Mesenchymal stem cell (in vitro differentiated cells and primary cell): ENCODE measurements around the gene HDAC11.
A peak's percentile ranks its signal among the peaks of the same experiment; 100 is the strongest.

Source experiments
- DNase-seq: peaks from one replicate; pipeline ENCODE4 v3.0.0-alpha.2; 2013
- H2AFZ ChIP-seq: one replicate; pipeline ENCODE4 v1.6.1; 2013; ENCODE audit warnings: low read depth, mild to moderate bottlenecking, control low read depth, inconsistent platforms, low read length, moderate library complexity
- H2AK5ac ChIP-seq: 2 replicates; pipeline ENCODE4 v1.6.1; 2013; ENCODE audit warnings: low read length, moderate library complexity, mild to moderate bottlenecking, inconsistent platforms; ENCODE audit not compliant: severe bottlenecking
- H2BK120ac ChIP-seq: one replicate; pipeline ENCODE4 v1.6.1; 2013; ENCODE audit warnings: low read depth, mild to moderate bottlenecking, inconsistent platforms, low read length, moderate library complexity
- H2BK12ac ChIP-seq, 2 experiments: one replicate each; pipeline ENCODE4 v1.6.1; 2013; ENCODE audit warnings: inconsistent platforms in 2 of 2, low read length in 2 of 2, mild to moderate bottlenecking in 2 of 2, moderate library complexity in 2 of 2, control low read depth in 1 of 2
- H2BK15ac ChIP-seq: one replicate; pipeline ENCODE4 v1.6.1; 2013; ENCODE audit warnings: mild to moderate bottlenecking, low read depth, inconsistent platforms; ENCODE audit not compliant: poor library complexity, severe bottlenecking
- H2BK5ac ChIP-seq: 2 replicates; pipeline ENCODE4 v1.6.1; 2013; ENCODE audit warnings: low read depth, mild to moderate bottlenecking, low read length, control low read depth, inconsistent platforms; ENCODE audit not compliant: poor library complexity, severe bottlenecking
- H3K14ac ChIP-seq, 2 experiments: one replicate each; pipeline ENCODE4 v1.6.1; 2013; ENCODE audit warnings: inconsistent platforms in 2 of 2, low read length in 2 of 2, control low read depth in 1 of 2, mild to moderate bottlenecking in 1 of 2, moderate library complexity in 1 of 2
- H3K18ac ChIP-seq, 2 experiments: one replicate each; pipeline ENCODE4 v1.6.1; 2013; ENCODE audit warnings: inconsistent platforms in 2 of 2, low read length in 2 of 2, control low read depth in 1 of 2, low read depth in 1 of 2, mild to moderate bottlenecking in 1 of 2
- H3K23ac ChIP-seq, 2 experiments: one replicate each; pipeline ENCODE4 v1.6.1; 2013; ENCODE audit warnings: inconsistent platforms in 2 of 2, low read length in 2 of 2, mild to moderate bottlenecking in 2 of 2, moderate library complexity in 2 of 2, control low read depth in 1 of 2
- H3K27ac ChIP-seq: 2 replicates; pipeline ENCODE4 v1.5.1; 2013; ENCODE audit warnings: mild to moderate bottlenecking, moderate library complexity, low read length, control low read depth, inconsistent platforms; ENCODE audit not compliant: poor library complexity, severe bottlenecking
- H3K27me3 ChIP-seq, 2 experiments: 2 replicates each; pipeline versions ENCODE4 v1.6.1 to v1.7.0; 2013; ENCODE audit warnings: low read length in 2 of 2, mild to moderate bottlenecking in 2 of 2, moderate library complexity in 2 of 2, control low read depth in 1 of 2, inconsistent platforms in 1 of 2; ENCODE audit not compliant: control insufficient read depth in 1 of 2, insufficient read depth in 1 of 2
- H3K36me3 ChIP-seq, 2 experiments: 2 replicates each; pipeline versions ENCODE4 v1.6.1 to v1.7.0; 2013; ENCODE audit warnings: low read length in 2 of 2, control low read depth in 1 of 2, inconsistent platforms in 1 of 2, low read depth in 1 of 2, mild to moderate bottlenecking in 1 of 2; ENCODE audit not compliant: insufficient read depth in 2 of 2, control insufficient read depth in 1 of 2
- H3K4ac ChIP-seq, 2 experiments: one replicate each; pipeline ENCODE4 v1.6.1; 2013; ENCODE audit warnings: inconsistent platforms in 2 of 2, low read length in 2 of 2, mild to moderate bottlenecking in 2 of 2, moderate library complexity in 2 of 2, control low read depth in 1 of 2, low read depth in 1 of 2
- H3K4me1 ChIP-seq: 2 replicates; pipeline ENCODE4 v1.6.1; 2013; ENCODE audit warnings: low read depth, low read length, control low read depth; ENCODE audit not compliant: control insufficient read depth, insufficient read depth
- H3K4me2 ChIP-seq: 2 replicates; pipeline ENCODE4 v1.6.1; 2013; ENCODE audit warnings: low read length, mild to moderate bottlenecking, inconsistent platforms; ENCODE audit not compliant: poor library complexity, severe bottlenecking
- H3K4me3 ChIP-seq, 2 experiments: 2 replicates each; pipeline versions ENCODE4 v1.5.1 to v1.7.0; 2013; ENCODE audit warnings: low read length in 2 of 2, mild to moderate bottlenecking in 2 of 2, control low read depth in 1 of 2, low read depth in 1 of 2; ENCODE audit not compliant: insufficient read depth in 1 of 2
- H3K79me1 ChIP-seq: replicated peaks from 2 replicates; pipeline ENCODE4 v1.6.1; 2013; ENCODE audit warnings: mild to moderate bottlenecking, control low read depth, low read length, inconsistent platforms; ENCODE audit not compliant: poor library complexity, severe bottlenecking
- H3K9ac ChIP-seq: 2 replicates; pipeline ENCODE4 v1.7.0; 2013; ENCODE audit warnings: mild to moderate bottlenecking, low read length, moderate library complexity
- H3K9me3 ChIP-seq: 2 replicates; pipeline ENCODE4 v1.7.0; 2013; ENCODE audit warnings: mild to moderate bottlenecking, low read length; ENCODE audit not compliant: control insufficient read depth
- H4K8ac ChIP-seq: one replicate; pipeline ENCODE4 v1.6.1; 2013; ENCODE audit warnings: inconsistent platforms, mild to moderate bottlenecking, low read length, moderate library complexity
- H4K91ac ChIP-seq: one replicate; pipeline ENCODE4 v1.6.1; 2013; ENCODE audit warnings: mild to moderate bottlenecking, low read length, inconsistent platforms
- WGBS: methylation state at CpG from one replicate; pipeline ENCODE4 v1.1.7; 2013; ENCODE audit warnings: mixed read lengths; 5-methylcytosine and 5-hydroxymethylcytosine counted together

HDAC11 gene

GRCh38 chr3:13522236-13522635 is 42.1 kb downstream of the HDAC11 start:
- WGBS: 95% methylated on average over 5 of the region's 5 CpGs
- Histone ChIP-seq H3K4me1 (peaks cover 10% of the 10 kb centered on the region), H3K27ac (no peak overlapping the region), H2BK12ac (no peak overlapping the region), H3K9ac (no peak overlapping the region), H2AFZ (no peak overlapping the region), H3K14ac (no peak overlapping the region), H2BK120ac (no peak overlapping the region), H3K4ac (no peak overlapping the region), H3K23ac (no peak overlapping the region), H3K36me3 (peaks cover 0 to 6% of the 10 kb centered on the region in 2 experiments), H2BK15ac (no peak overlapping the region), H2BK5ac (no peak overlapping the region), H3K4me2 (no peak overlapping the region), H4K91ac (no peak overlapping the region), H2AK5ac (no peak overlapping the region), H4K8ac (no peak overlapping the region), H3K4me3 (no peak overlapping the region), H3K18ac (no peak overlapping the region), H3K27me3 (peaks cover 0 to 9% of the 10 kb centered on the region in 2 experiments), H3K79me1 (no peaks in the 10 kb centered on the region), H3K9me3 (no peaks in the 10 kb centered on the region)
- no peak for DNase-seq

GRCh38 chr3:13524979-13525669 is 45.0 kb downstream of the HDAC11 start:
- Histone ChIP-seq H3K36me3 (peaks cover 0 to 6% of the 10 kb centered on the region in 2 experiments), H3K18ac (no peak overlapping the region), H2BK15ac (no peak overlapping the region), H3K27me3 (peaks cover 0 to 9% of the 10 kb centered on the region in 2 experiments), H2AFZ (no peak overlapping the region), H4K8ac (no peak overlapping the region), H3K27ac (no peak overlapping the region), H3K4ac (no peak overlapping the region), H3K4me3 (no peak overlapping the region), H2BK12ac (no peak overlapping the region), H4K91ac (no peak overlapping the region), H3K9ac (peak overlapping the region; percentile 90), H2AK5ac (no peak overlapping the region), H2BK5ac (no peak overlapping the region), H3K9me3 (no peaks in the 10 kb centered on the region), H3K79me1 (no peaks in the 10 kb centered on the region), H3K4me1 (peaks cover 10% of the 10 kb centered on the region), H3K14ac (no peak overlapping the region), H3K23ac (no peak overlapping the region), H2BK120ac (no peak overlapping the region), H3K4me2 (no peak overlapping the region)
- no peak for DNase-seq
- 92% methylated on average over 10 of the region's 10 CpGs for WGBS

GRCh38 chr3:13525827-13526625 is 45.9 kb downstream of the HDAC11 start:
- Histone ChIP-seq H4K91ac (peak overlapping the region; percentile 81), H2BK15ac (no peak overlapping the region), H3K4me2 (no peak overlapping the region), H3K18ac (peak overlapping the region in 1 of 2 experiments; percentile 76), H3K79me1 (no peaks in the 10 kb centered on the region), H2BK120ac (no peak overlapping the region), H3K4me1 (peaks cover 10% of the 10 kb centered on the region), H3K9me3 (no peaks in the 10 kb centered on the region), H3K14ac (peak overlapping the region in 1 of 2 experiments; percentile 9), H3K36me3 (no peaks in the 10 kb centered on the region), H4K8ac (peak overlapping the region; percentile 79), H3K9ac (peak overlapping the region; percentile 90), H2AK5ac (no peak overlapping the region), H2BK12ac (peak overlapping the region in 1 of 2 experiments; percentile 8), H3K27ac (no peak overlapping the region), H3K23ac (no peak overlapping the region), H2BK5ac (no peak overlapping the region), H2AFZ (no peak overlapping the region), H3K27me3 (peaks cover 0 to 5% of the 10 kb centered on the region in 2 experiments), H3K4ac (peak overlapping the region in 1 of 2 experiments; percentile 1), H3K4me3 (no peak overlapping the region)
- WGBS: 74% methylated on average over 20 of the region's 20 CpGs
- DNase-seq: no peak

- Histone ChIP-seq H2BK15ac (no peak overlapping the region), H3K4me3 (no peak overlapping the region), H2BK5ac (no peak overlapping the region), H2AFZ (no peak overlapping the region), H2BK12ac (no peak overlapping the region), H3K27me3 (peaks cover 0 to 5% of the 10 kb centered on the region in 2 experiments), H3K4me1 (peaks cover 10% of the 10 kb centered on the region), H3K79me1 (no peaks in the 10 kb centered on the region), H4K8ac (no peak overlapping the region), H3K14ac (no peak overlapping the region), H2AK5ac (peak overlapping the region; percentile 6), H3K36me3 (no peaks in the 10 kb centered on the region), H3K9ac (peak overlapping the region; percentile 90), H2BK120ac (no peak overlapping the region), H4K91ac (peak overlapping the region; percentile 81), H3K4me2 (no peak overlapping the region), H3K9me3 (no peaks in the 10 kb centered on the region), H3K27ac (no peak overlapping the region), H3K4ac (no peak overlapping the region), H3K23ac (no peak overlapping the region), H3K18ac (peak overlapping the region in 1 of 2 experiments; percentile 42)
- no peak for DNase-seq
- 79% methylated on average over 5 of the region's 5 CpGs for WGBS
Measured at GRCh38 chr3:13526626-13526949, 46.5 kb downstream of the HDAC11 start.
